GM06990 (cell line): Measurements from ENCODE around the gene ARHGAP45.

ENCODE experiments used
- DNase-seq: peaks from one replicate; pipeline ENCODE4 v3.0.0-alpha.2; 2011; ENCODE audit not compliant: insufficient read length; ENCODE audit errors: extremely low read depth
- H3K27me3 ChIP-seq: replicated peaks from 2 replicates; pipeline ENCODE4 v1.6.0; 2011; ENCODE audit warnings: low read length; ENCODE audit not compliant: control insufficient read depth, insufficient read depth
- H3K36me3 ChIP-seq: 2 replicates; pipeline ENCODE4 v1.5.1; 2011; ENCODE audit warnings: low read length; ENCODE audit not compliant: control insufficient read depth, insufficient read depth
- H3K4me3 ChIP-seq: replicated peaks from 2 replicates; pipeline ENCODE4 v1.5.1; 2011; ENCODE audit warnings: low read depth, mild to moderate bottlenecking, control low read depth, low read length
- TF ChIP-seq, protein P1 (sequence below): IDR thresholded peaks from 2 replicates; pipeline ENCODE4 v1.5.1; 2011; ENCODE audit warnings: low read length, control low read depth, mild to moderate bottlenecking, inconsistent platforms; ENCODE audit not compliant: insufficient read depth, poor library complexity, severe bottlenecking

Gene ARHGAP45

DNA sequence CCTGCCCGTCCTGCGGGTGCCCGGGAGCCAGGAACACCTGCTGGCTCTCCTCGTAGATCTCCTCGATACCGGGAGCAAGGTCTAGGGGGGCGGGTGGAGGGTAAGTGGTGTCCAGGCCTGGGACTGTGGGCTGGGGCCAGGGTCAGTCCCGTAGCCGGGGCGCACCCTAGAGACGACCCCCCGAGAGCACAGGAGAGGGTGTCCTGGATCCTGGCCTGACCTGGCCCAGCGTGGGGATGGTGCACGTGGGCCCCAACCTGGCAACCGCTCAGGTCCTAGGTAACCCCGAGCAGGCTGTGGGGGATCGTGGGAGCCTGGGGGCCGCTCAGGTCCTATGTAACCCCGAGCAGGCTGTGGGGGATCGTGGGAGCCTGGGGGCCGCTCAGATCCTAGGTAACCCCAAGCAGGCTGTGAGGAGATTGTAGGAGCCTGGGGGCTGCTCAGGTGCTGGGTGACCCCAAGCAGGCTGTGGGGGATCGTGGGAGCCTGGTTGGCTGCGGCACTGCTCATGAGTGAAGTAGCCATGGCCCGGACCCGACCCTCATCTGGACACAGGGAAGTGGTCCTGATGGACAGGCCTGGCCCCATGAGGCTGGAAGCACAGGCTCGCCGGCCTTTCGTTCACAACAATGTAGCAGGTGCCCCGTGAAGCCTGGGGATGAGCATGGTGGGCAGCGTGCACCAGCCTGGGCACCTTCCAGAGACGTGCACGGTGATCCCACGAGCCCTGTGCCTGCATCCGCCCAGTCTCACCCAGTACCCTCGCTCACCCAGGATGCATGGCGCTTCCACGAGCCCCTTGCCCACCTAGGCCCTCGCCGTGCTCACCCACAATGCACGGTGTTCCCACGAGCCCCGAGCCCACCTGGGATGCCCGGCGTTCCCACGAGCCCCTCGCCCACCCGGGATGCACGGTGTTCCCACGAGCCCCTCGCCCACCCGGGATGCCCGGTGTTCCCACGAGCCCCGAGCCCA, 43.0 kb downstream of the ARHGAP45 start:
- peaks cover 39% of the 10 kb centered on the region for H3K36me3 ChIP-seq

DNA sequence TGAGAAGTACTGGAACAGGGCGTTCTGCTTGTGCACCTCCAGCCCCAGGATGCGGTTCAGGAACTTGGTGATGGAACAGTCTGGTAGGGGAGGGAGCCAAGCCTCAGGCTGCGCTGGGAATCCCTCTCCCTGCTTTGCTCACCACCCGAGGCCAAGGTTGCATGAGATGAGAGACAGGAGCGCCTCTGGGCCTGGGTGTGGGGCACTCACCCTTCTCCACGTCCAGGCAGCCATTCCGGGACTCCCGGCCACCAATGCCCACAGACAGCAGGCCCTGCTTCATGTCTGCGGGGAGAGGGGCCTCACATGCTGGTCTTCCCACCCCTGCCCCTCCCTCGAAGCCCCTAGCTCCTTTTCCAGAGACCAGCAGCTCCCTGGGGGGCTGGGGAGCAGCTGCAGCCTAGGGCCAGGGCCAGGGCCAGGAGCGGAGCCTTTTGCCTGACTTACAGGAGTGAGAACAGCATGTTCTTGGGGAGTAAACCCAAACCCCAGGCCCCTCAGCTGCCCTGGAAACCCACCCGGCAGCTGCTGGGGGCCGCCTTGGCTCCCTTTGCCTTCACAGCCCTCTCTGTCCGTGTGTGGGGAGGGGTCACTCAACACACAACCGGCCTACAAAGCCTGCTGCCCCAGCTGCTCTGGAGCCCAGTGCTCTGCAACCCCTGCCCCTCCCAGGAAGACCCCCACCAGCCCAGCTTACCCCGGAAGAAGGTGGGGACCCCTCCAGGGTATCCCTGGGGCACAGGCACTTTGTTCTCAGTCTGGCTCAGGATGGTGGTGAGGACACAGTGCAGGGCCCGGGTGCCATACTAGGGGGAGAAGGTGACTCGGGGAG, 44.1 kb downstream of the ARHGAP45 start:
- no peak overlapping the region for H3K4me3 ChIP-seq
- peaks cover 39% of the 10 kb centered on the region for H3K36me3 ChIP-seq

More for the DNA sequence above, 43.0 kb downstream of the ARHGAP45 start:
- H3K27me3 ChIP-seq, result no peaks in the 10 kb centered on the region
- H3K4me3 ChIP-seq, result no peak overlapping the region
- no peak for DNase-seq
- TF ChIP-seq, protein P1, sequence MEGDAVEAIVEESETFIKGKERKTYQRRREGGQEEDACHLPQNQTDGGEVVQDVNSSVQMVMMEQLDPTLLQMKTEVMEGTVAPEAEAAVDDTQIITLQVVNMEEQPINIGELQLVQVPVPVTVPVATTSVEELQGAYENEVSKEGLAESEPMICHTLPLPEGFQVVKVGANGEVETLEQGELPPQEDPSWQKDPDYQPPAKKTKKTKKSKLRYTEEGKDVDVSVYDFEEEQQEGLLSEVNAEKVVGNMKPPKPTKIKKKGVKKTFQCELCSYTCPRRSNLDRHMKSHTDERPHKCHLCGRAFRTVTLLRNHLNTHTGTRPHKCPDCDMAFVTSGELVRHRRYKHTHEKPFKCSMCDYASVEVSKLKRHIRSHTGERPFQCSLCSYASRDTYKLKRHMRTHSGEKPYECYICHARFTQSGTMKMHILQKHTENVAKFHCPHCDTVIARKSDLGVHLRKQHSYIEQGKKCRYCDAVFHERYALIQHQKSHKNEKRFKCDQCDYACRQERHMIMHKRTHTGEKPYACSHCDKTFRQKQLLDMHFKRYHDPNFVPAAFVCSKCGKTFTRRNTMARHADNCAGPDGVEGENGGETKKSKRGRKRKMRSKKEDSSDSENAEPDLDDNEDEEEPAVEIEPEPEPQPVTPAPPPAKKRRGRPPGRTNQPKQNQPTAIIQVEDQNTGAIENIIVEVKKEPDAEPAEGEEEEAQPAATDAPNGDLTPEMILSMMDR, result no peak

DNA sequence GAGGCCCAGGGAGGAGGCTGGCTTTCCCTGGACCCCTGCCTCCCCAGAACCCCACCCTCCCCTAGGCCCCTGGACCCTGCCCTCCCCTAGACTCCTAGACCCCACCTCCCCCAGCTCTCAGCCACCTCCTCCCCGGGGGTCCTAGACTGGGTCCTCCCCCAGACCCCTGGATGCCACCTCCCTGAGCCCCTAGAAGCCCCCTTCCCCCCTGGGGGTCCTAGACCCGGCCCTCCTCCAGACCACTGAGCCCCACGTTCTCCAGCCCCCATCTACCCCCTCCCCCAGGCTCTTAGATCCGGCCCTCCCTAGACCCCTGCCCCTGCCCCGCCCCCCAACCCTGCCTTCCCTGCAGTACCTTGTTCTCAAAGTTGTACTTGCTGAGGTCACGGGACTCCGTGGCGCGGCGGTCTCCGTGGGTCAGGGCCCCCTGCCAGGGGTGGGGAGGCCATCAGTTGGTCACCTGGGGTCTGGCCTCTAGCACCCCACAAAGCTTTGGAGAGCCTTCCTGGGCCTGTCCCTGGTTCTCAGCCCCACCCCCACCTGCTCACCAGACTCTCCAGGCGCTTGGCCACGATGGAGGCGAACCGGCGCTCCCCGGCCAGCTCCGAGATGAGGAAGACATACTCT, 44.8 kb downstream of the ARHGAP45 start:
- H3K27me3 ChIP-seq, result no peaks in the 10 kb centered on the region
- TF ChIP-seq, protein P1, result no peak
- no peak overlapping the region for H3K4me3 ChIP-seq
- DNase-seq, result no peak
- H3K36me3 ChIP-seq, result peaks cover 37% of the 10 kb centered on the region

More for the DNA sequence above, 44.1 kb downstream of the ARHGAP45 start:
- DNase-seq, result no peak
- H3K27me3 ChIP-seq, result no peaks in the 10 kb centered on the region
- TF ChIP-seq, protein P1, result no peak

DNA sequence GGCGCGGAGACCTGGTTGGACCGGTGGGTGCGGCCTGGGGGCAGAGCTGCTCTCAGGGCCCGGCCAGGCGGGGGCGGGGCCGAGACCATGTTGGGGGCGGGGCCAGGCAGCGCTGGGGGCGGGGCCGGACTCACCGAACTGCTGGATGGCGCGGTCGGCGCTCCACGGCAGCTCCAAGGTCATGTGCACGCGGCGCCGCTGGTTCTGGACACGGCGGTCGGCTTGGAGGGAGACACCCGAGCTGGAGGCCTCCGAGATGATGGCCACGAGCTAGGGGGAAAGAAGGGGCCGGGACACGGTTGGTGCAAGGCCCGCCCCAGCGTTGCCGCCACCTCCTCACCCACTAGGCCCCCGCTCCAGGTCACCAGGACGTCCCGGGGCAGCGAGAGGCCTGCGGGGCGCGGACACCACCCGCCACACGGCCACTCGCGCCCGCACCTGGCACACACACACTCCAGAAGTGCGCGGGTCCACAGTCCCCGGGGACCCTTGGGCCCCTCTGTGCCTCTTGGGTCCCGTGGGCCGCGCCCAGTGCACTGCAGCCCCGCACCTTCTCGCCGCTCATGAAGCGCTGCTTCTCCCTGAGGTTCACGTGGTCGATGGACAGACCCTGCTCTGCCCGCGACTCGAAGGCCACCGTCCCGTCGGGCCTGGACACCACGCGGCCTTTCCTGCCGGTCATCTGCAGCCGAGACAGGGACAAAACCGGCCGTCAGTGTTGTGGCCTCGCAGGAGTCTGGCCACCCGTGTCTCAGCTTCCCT, 45.5 kb downstream of the ARHGAP45 start:
- no peak for DNase-seq
- H3K27me3 ChIP-seq, result no peaks in the 10 kb centered on the region
- H3K4me3 ChIP-seq, result no peak overlapping the region
- TF ChIP-seq, protein P1, result no peak
- peaks cover 36% of the 10 kb centered on the region for H3K36me3 ChIP-seq
